SK-N-MC (cell line): Measurements from ENCODE around the gene FCRL6.

Experiments
- EZH2 ChIP-seq: fragments of 200-600 bp; sonication (generic); IDR thresholded peaks from one replicate; pipeline ENCODE4 v1.6.1; 2017; ENCODE audit warnings: antibody characterized with exemption
- FOXP2 ChIP-seq: optimal IDR thresholded peaks from 2 replicates; pipeline ENCODE3; 2011; ENCODE audit warnings: mild to moderate bottlenecking, moderate library complexity; ENCODE audit not compliant: insufficient read depth; ENCODE audit errors: extremely low read length, control extremely low read depth
- POLR2AphosphoS5 ChIP-seq: IDR thresholded peaks from 2 replicates; pipeline ENCODE4 v1.6.1; 2012; ENCODE audit warnings: mild to moderate bottlenecking, low read depth, low read length, borderline replicate concordance

DNA sequence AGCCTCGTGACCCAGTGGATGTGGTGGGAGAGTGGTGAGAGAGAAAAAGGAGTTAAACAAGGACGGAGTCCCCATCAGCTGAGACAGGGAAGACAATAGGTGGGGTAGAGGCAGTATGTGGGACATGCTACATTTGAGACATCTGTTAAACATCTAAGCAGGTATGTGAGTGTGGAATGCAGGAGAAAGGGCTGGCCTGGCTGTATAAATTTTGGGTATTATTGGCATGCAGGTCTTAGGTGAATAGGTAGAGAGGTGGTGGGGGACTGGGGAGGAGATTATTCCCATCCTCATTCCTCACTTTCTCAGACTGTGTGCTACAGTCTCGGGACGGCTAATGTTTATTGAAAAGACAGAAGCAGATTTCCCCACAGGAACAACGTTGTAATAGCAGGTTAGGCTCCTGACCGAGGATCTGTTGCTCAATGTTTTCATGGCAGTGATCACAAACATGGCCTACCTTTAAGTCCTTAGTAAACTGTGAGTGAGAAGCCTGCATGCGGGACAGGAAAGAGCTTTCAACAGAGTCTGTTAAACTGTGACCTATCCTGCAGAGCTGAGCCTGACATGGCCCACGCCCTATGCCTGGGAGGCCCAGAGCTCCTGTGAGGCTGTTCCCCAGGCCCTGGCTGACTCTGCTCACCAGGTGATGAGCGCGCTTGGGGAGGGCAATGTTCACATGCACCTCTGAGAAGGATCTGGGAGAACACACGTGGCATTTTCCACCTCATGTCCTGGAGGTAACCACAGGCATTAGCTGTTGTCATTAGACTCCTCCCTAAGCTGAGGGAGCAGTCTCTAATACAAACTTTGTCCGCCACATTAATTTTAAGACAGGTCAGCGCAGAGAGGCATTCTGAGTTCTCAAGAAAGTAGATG lies 43.8 kb downstream of the FCRL6 start:
- TF ChIP-seq POLR2AphosphoS5 (no peak), EZH2 (no peak), FOXP2 (no peak)
